SJSA1 (cell line): ENCODE data around the gene LHX4. TPM values are rescaled to one million over a fixed set of nuclear protein-coding genes. Genes with fewer than 3 reads are reported as not detected.

Source experiments
- DNase-seq, 2 experiments: peaks; one replicate each; pipeline ENCODE4 v3.0.0-alpha.2; 2015 to 2020; ENCODE audit warnings: low spot score in 2 of 2, low read depth in 1 of 2
- H3K27ac ChIP-seq: fragments of 250-450 bp; sonication (Bioruptor Pico); 2 replicates; pipeline ENCODE4 v1.5.1; 2020; ENCODE audit warnings: mild to moderate bottlenecking, moderate library complexity
- H3K27me3 ChIP-seq: fragments of 250-450 bp; sonication (Bioruptor Pico); replicated peaks from 2 replicates; pipeline ENCODE4 v1.5.1; 2020; ENCODE audit warnings: mild to moderate bottlenecking, moderate library complexity
- H3K36me3 ChIP-seq: fragments of 250-450 bp; sonication (Bioruptor Pico); 2 replicates; pipeline ENCODE4 v1.5.1; 2020; ENCODE audit warnings: mild to moderate bottlenecking
- H3K4me1 ChIP-seq: fragments of 250-450 bp; sonication (Bioruptor Pico); replicated peaks from 2 replicates; pipeline ENCODE4 v1.6.1; 2021; ENCODE audit warnings: mild to moderate bottlenecking
- H3K4me3 ChIP-seq: fragments of 250-450 bp; sonication (Bioruptor Pico); 2 replicates; pipeline ENCODE4 v1.5.1; 2020; ENCODE audit warnings: mild to moderate bottlenecking
- H3K9me3 ChIP-seq: fragments of 250-450 bp; sonication (Bioruptor Pico); replicated peaks from 2 replicates; pipeline ENCODE4 v1.5.1; 2020; ENCODE audit warnings: mild to moderate bottlenecking
- total RNA-seq: library from RNA; depleted of rRNA; stranded (reverse); fragments of >200 nt; shearing (Covaris generic); gene quantifications from 2 replicates; pipeline ENCODE4 v1.2.3, GENCODE V29; 2014

The LHX4 gene
- total RNA-seq, 1 experiment from 2014 or later, result 4.6 TPM

GRCh38 chr1:180225403-180225802, 4.7 kb upstream of the LHX4 start:
- Histone ChIP-seq H3K9me3 (0 out of 2 replicates have a peak, but pooled peaks cover 2% of the 10 kb centered on the region), H3K27ac (no peak overlapping the region), H3K36me3 (no peaks in the 10 kb centered on the region), H3K27me3 (peaks cover 37% of the 10 kb centered on the region), H3K4me1 (peaks cover 10% of the 10 kb centered on the region), H3K4me3 (no peak overlapping the region)
- DNase-seq, result no peak

DNA sequence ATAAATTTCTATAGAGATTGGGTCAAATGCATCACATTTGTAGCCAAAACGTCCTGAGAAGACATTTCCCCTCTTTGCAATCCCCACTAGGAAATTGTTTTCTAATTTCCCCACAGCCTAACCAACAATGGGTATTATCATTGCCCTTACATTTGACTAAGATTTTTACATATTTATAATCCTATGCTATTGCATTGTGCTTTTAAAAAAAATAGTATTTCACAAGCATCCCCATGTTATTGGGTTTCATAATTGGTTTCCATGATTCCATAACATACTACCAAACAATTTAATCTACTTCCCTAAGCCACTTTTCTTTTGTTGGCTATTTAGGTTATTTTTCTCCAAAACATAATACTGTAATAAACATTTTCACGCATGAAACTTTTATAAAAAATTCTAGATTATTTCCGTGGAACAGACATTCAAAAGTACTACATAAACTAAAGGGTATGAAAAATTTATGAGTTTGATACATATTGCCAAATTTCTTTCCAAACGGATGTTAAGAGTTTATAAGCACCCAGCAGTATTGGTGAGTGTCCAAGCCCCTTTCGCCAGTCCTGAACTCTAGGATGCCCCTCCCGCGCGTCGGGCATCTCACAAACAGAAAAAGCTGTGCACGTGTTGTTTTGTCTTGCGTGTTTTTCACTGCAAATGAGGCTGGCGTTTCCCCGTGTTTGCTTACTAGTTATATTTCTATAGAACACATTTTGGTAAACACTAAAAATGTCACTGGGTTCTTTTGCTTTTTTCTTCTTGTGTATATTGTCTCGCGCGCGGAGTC, 2.0 kb upstream of the LHX4 start:
- no peak for DNase-seq
- 0 out of 2 replicates have a peak, but pooled peaks cover 2% of the 10 kb centered on the region for H3K9me3 ChIP-seq
- no peaks in the 10 kb centered on the region for H3K36me3 ChIP-seq
- peaks cover 22% of the 10 kb centered on the region for H3K4me1 ChIP-seq
- peaks cover 37% of the 10 kb centered on the region for H3K27me3 ChIP-seq
- H3K4me3 ChIP-seq, result no peak overlapping the region
- no peak overlapping the region for H3K27ac ChIP-seq

DNA sequence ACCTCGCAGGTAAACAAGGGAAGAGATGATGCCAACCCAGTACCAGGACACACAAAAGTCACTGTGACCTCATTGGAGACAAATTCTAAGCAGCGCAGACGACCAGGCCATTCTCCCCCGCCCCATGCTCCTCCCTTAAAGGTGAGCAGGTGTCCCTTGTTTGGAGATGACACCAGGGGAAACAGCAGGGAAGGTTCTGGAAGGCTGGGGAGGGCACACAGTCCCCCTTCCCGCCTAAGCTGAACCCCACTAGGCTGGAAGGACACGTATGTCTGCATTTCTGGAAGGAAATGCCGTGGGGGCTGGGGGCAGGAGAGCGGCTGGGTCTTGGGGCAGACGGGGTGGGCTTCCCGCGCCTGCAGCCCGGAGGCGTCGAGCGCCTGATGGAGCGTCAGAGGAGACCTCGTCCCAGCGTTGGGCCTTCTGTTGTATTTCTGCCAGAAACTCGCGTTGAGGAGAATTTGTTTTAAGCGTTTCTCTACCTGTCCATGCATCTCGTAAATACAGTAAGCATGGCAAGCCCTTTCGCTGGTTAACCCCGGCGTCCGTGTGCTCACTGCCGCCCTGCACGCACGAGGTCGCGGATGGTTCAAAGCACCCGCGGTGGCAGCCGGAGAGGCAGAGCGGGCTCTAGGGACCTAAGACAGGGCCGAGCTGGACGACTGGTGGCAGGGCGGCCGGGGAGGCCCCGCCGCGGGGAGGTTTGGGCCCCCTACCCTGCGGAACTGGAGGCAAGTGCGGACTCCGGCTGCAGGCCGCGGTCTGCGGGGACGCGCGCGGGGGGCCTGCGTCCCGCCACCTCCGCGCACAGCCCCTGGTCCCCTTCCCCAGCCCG, 1.2 kb upstream of the LHX4 start:
- Histone ChIP-seq H3K27me3 (peaks cover 37% of the 10 kb centered on the region), H3K27ac (no peak overlapping the region), H3K9me3 (0 out of 2 replicates have a peak, but pooled peaks cover 2% of the 10 kb centered on the region), H3K36me3 (no peaks in the 10 kb centered on the region), H3K4me1 (peaks cover 22% of the 10 kb centered on the region), H3K4me3 (peak overlapping the region; percentile 51)
- no peak for DNase-seq

DNA sequence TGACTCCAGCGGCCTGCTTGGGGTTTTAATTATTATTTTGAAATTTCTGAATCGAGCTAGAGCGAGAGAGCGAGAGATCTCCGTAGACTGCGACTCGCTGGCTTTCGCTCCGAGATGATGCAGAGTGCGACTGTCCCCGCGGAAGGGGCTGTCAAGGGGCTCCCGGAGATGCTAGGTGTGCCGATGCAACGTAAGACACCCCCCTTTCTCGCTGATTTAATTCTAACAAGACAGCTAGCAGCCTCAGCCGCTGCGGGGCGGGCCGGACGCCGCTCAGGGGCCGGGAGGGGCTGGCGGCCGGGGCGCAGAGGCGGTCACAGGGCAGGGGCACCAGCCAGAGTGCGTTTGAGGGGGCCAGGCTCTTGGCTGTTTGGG, 339 bp downstream of the LHX4 start:
- H3K4me1 ChIP-seq, result peaks cover 22% of the 10 kb centered on the region
- H3K4me3 ChIP-seq, result peak overlapping the region; percentile 51
- peaks cover 45% of the 10 kb centered on the region for H3K27me3 ChIP-seq
- no peak overlapping the region for H3K27ac ChIP-seq
- DNase-seq, result peak in 1 of 2 experiments; percentile 62
- peaks cover 5% of the 10 kb centered on the region; the same call in 1 of the 2 replicates for H3K9me3 ChIP-seq
- H3K36me3 ChIP-seq, result no peaks in the 10 kb centered on the region

DNA sequence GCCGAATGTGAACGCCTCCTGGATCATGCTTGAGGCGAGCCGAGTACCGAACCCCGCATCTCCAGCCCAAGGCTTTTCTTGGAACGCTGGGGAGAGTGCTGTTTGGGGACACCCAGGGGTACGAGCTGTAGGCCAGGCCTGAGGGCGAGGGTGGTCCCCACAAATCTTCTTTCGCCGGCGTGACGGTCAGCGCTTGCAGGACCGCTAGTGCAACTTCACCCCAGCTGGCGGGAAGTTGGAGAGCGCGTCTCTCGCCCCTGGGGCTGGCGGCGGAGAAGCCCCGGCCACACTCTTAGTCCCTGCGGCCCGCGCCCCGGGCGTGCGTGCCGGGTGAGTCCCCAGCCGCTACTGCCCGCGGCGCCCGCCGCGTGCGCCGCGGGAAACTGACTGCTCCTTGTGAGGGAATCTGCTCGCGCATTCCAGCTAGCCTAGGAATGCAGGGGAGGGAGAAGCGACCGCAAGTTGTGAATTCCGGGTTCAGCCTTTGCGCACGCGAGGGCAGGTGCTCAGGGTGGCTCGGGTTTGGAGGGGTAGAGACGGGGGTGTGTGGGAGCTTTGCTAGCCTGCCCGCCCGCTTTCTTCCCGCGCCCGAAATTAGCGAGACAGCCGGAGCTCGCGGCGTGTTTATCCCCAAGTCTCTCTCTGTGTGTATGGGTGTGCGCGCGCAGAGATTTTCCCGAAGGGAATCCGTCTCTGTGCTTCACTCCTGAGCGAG, 884 bp downstream of the LHX4 start:
- H3K36me3 ChIP-seq, result no peaks in the 10 kb centered on the region
- no peak overlapping the region for H3K27ac ChIP-seq
- H3K4me1 ChIP-seq, result peaks cover 22% of the 10 kb centered on the region
- H3K27me3 ChIP-seq, result peaks cover 45% of the 10 kb centered on the region
- H3K4me3 ChIP-seq, result peak overlapping the region; percentile 51
- DNase-seq, result peak; percentile 70 to 73
- peaks cover 5% of the 10 kb centered on the region; the same call in 1 of the 2 replicates for H3K9me3 ChIP-seq

DNA sequence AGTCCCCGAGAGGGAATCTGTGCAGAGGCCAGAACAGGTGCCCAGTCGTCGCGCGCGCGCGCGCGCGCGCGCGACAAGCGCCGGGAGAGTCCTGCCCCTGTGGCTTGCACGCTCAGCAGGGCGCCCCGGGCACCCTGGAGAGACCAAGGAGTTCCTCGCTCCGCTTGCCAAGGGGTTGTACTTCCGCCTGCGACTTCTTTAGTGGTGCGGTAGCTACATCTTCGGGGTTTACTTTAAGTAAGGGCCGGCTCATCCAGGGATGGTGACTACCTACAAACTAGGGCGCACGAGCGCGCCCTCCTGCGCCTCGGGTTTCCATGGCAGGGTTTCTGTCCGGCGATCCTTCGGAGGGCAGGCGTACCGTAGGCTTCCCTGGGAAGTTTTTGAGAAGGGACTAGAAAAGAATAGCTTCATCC, 1.4 kb downstream of the LHX4 start:
- no peak overlapping the region for H3K27ac ChIP-seq
- no peaks in the 10 kb centered on the region for H3K36me3 ChIP-seq
- peaks cover 22% of the 10 kb centered on the region for H3K4me1 ChIP-seq
- DNase-seq, result peak in 1 of 2 experiments; percentile 57
- peaks cover 49% of the 10 kb centered on the region for H3K27me3 ChIP-seq
- peaks cover 5% of the 10 kb centered on the region; the same call in 1 of the 2 replicates for H3K9me3 ChIP-seq
- peak overlapping the region; percentile 51 for H3K4me3 ChIP-seq

- no peak for DNase-seq
- Histone ChIP-seq H3K9me3 (peaks cover 5% of the 10 kb centered on the region; the same call in 1 of the 2 replicates), H3K4me3 (peak overlapping the region; percentile 51), H3K27me3 (peaks cover 52% of the 10 kb centered on the region), H3K27ac (no peak overlapping the region), H3K36me3 (no peaks in the 10 kb centered on the region), H3K4me1 (peaks cover 22% of the 10 kb centered on the region)
Measured at GRCh38 chr1:180231936-180232335, 1.9 kb downstream of the LHX4 start.

GRCh38 chr1:180232521-180233043, 2.5 kb downstream of the LHX4 start:
- Histone ChIP-seq H3K36me3 (no peaks in the 10 kb centered on the region), H3K27ac (no peak overlapping the region), H3K4me3 (no peak overlapping the region), H3K9me3 (peaks cover 5% of the 10 kb centered on the region; the same call in 1 of the 2 replicates), H3K27me3 (peaks cover 47% of the 10 kb centered on the region), H3K4me1 (peaks cover 22% of the 10 kb centered on the region)
- no peak for DNase-seq

- no peak for DNase-seq
- no peak overlapping the region for H3K4me3 ChIP-seq
- H3K27me3 ChIP-seq, result peaks cover 46% of the 10 kb centered on the region
- peaks cover 22% of the 10 kb centered on the region for H3K4me1 ChIP-seq
- H3K27ac ChIP-seq, result no peak overlapping the region
- no peaks in the 10 kb centered on the region for H3K36me3 ChIP-seq
- peaks cover 5% of the 10 kb centered on the region; the same call in 1 of the 2 replicates for H3K9me3 ChIP-seq
Measured at GRCh38 chr1:180233191-180234011, 3.3 kb downstream of the LHX4 start.

DNA sequence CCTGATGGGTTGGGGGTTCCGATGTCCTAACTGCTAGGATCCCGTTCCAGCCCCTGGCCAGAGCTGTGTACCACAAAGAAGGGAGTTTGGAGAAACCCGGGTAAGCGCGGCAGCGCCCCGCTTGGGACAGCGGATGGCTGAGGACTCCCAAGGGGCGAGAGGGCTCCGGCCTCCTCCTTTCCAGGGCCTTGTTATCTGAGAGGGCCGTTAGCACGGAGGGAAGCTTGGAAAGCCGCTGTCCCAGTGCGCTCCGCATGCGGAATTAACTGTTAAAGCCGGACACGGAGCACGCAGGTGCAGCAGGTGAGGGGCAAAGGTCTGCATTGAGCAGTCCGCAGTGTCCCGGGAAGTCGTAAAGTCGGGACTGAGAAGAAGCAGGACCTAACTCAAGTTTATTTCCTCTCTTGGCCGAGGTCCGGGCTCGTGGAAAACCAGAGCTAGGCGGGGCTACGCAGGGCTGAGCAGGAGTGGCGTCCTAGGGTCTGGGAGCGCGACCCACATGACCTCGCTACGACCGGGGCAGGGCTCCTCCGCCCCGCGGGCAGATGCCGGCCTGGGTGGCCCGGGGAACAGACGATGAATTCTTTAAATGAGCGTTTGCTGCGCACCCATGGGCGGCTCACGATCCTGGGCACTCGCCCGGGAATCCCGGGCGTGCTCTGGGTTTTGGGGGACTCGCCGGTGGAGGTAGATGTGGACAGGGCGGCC, 4.5 kb downstream of the LHX4 start:
- Histone ChIP-seq H3K4me3 (no peak overlapping the region), H3K9me3 (peaks cover 3% of the 10 kb centered on the region; the same call in 1 of the 2 replicates), H3K36me3 (no peaks in the 10 kb centered on the region), H3K27ac (no peak overlapping the region), H3K4me1 (peaks cover 15% of the 10 kb centered on the region), H3K27me3 (peaks cover 42% of the 10 kb centered on the region)
- DNase-seq, result no peak

- no peak overlapping the region for H3K4me3 ChIP-seq
- no peaks in the 10 kb centered on the region for H3K36me3 ChIP-seq
Measured at GRCh38 chr1:180235077-180235501, 5.0 kb downstream of the LHX4 start.

More at GRCh38 chr1:180235077-180235501, 5.0 kb downstream of the LHX4 start:
- no peak for DNase-seq
- H3K4me1 ChIP-seq, result peaks cover 13% of the 10 kb centered on the region
- H3K27me3 ChIP-seq, result peaks cover 45% of the 10 kb centered on the region
- peaks cover 3% of the 10 kb centered on the region; the same call in 1 of the 2 replicates for H3K9me3 ChIP-seq
- no peak overlapping the region for H3K27ac ChIP-seq
